NT2/D1 (cell line): ENCODE results near the gene ZNF862.

Experiments
- DNase-seq: peaks from one replicate; pipeline ENCODE4 v3.0.0-alpha.2; 2011; ENCODE audit warnings: low read depth, low spot score
- H3K27me3 ChIP-seq: 2 replicates; pipeline ENCODE4 v1.6.0; 2011; ENCODE audit warnings: mild to moderate bottlenecking; ENCODE audit not compliant: insufficient read length, insufficient read depth
- H3K36me3 ChIP-seq: 2 replicates; pipeline ENCODE4 v1.6.1; 2011; ENCODE audit warnings: mild to moderate bottlenecking, low read length, mixed read lengths; ENCODE audit not compliant: insufficient read depth, insufficient read length
- H3K4me1 ChIP-seq: 2 replicates; pipeline ENCODE4 v1.5.1; 2011; ENCODE audit not compliant: insufficient read depth, insufficient read length
- H3K4me3 ChIP-seq: 2 replicates; pipeline ENCODE4 v1.5.1; 2011; ENCODE audit warnings: low read depth; ENCODE audit not compliant: insufficient read length
- H3K9ac ChIP-seq: 2 replicates; pipeline ENCODE4 v1.6.0; 2011; ENCODE audit warnings: low read depth; ENCODE audit not compliant: insufficient read length
- H3K9me3 ChIP-seq: 2 replicates; pipeline ENCODE4 v1.5.1; 2011; ENCODE audit warnings: mild to moderate bottlenecking, low read length; ENCODE audit not compliant: insufficient read depth
- SUZ12 ChIP-seq: IDR thresholded peaks from 2 replicates; pipeline ENCODE4 v1.6.1; 2011; ENCODE audit not compliant: insufficient read length, insufficient read depth; ENCODE audit errors: extremely low read depth
- YY1 ChIP-seq: IDR thresholded peaks from 2 replicates; pipeline ENCODE4 v1.6.1; 2011; ENCODE audit not compliant: insufficient read length, insufficient read depth
- ZNF274 ChIP-seq: IDR thresholded peaks from 2 replicates; pipeline ENCODE4 v1.6.1; 2011; ENCODE audit warnings: mild to moderate bottlenecking, low read depth, low read length

Gene ZNF862

DNA sequence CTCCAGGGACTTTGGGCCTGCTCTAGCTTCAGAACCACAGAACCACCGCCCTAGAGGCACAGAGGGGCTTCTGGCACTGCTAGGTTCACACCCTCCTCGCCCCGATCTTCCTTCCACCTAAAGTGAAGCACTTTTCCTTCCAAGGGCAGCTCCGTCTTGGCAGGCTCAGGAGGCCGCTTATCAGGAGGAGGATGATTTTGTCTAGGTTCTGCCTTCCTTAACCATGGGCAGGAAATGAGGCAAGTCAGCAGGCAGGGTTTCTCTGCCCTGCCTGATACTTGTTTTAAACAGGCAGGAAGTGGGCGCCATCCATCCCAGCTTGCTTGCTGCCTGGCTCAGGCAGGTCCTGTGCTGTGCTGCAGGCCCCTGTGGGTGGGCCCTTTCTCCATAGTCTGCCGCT lies 27.3 kb downstream of the ZNF862 start:
- H3K4me1 ChIP-seq, result no peaks in the 10 kb centered on the region
- H3K27me3 ChIP-seq, result no peaks in the 10 kb centered on the region
- no peak overlapping the region for H3K9ac ChIP-seq
- no peak overlapping the region for H3K4me3 ChIP-seq
- DNase-seq, result no peak
- H3K9me3 ChIP-seq, result no peaks in the 10 kb centered on the region
- peaks cover 2% of the 10 kb centered on the region for H3K36me3 ChIP-seq
- no peak for TF ChIP-seq ZNF274
- no peak for TF ChIP-seq SUZ12
- TF ChIP-seq YY1, result no peak

DNA sequence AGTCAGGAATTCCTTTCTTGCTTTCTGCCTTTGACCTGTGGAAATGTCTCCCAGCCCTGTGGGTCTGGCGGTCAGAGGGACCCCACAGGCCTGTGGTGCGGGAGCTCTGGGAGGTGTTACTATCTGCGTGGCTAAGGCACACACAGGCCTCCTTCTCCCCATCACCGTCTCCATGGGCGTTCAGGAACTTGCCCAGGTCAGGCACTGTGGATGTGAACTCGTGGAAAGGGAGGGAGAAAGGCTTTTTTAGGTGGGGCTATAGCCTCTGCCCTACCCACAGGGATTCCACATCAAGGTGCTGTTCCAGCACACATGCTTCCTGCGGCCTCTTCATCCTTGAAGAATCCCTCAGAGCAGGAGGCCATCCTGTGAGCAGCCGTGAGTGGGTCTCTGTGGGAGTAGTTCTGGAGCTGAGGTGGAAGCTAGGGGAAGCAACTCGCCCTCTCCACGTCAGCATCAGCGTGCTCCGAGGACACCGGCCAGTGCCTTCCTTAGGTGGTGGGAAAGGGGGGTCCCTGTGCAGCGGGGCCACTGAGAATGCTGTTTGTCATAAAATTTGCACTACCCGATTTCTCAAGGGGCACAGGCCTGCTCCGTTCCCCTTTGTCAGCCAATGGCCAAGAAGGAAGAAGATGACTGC lies 28.1 kb downstream of the ZNF862 start:
- H3K9ac ChIP-seq, result no peak overlapping the region

GRCh38 chr7:149866779-149867447 lies 28.7 kb downstream of the ZNF862 start:
- Histone ChIP-seq H3K36me3 (peaks cover 2% of the 10 kb centered on the region), H3K4me3 (no peak overlapping the region), H3K9me3 (no peaks in the 10 kb centered on the region), H3K27me3 (no peaks in the 10 kb centered on the region), H3K4me1 (no peaks in the 10 kb centered on the region), H3K9ac (no peak overlapping the region)
- no peak for DNase-seq
- no peak for TF ChIP-seq ZNF274
- TF ChIP-seq SUZ12, result no peak
- TF ChIP-seq YY1, result no peak

More for the DNA sequence above, 28.1 kb downstream of the ZNF862 start:
- DNase-seq, result no peak
- Histone ChIP-seq H3K36me3 (peaks cover 2% of the 10 kb centered on the region), H3K4me1 (no peaks in the 10 kb centered on the region), H3K27me3 (no peaks in the 10 kb centered on the region), H3K4me3 (no peak overlapping the region), H3K9me3 (no peaks in the 10 kb centered on the region)
- TF ChIP-seq ZNF274, result no peak
- TF ChIP-seq YY1, result no peak
- TF ChIP-seq SUZ12, result no peak

- TF ChIP-seq YY1, result no peak
- Histone ChIP-seq H3K9me3 (no peaks in the 10 kb centered on the region), H3K36me3 (peaks cover 2% of the 10 kb centered on the region), H3K9ac (no peak overlapping the region), H3K4me3 (no peak overlapping the region), H3K27me3 (no peaks in the 10 kb centered on the region), H3K4me1 (peaks cover 3% of the 10 kb centered on the region)
- DNase-seq, result no peak
Observed at GRCh38 chr7:149867762-149868622, 29.8 kb downstream of the ZNF862 start.

GRCh38 chr7:149868623-149869290 lies 30.6 kb downstream of the ZNF862 start:
- no peaks in the 10 kb centered on the region for H3K9me3 ChIP-seq
- peaks cover 2% of the 10 kb centered on the region for H3K36me3 ChIP-seq
- H3K27me3 ChIP-seq, result no peaks in the 10 kb centered on the region
- TF ChIP-seq SUZ12, result no peak
- no peak for TF ChIP-seq YY1
- no peak for TF ChIP-seq ZNF274
- H3K4me1 ChIP-seq, result peaks cover 3% of the 10 kb centered on the region
- H3K9ac ChIP-seq, result no peak overlapping the region
- no peak overlapping the region for H3K4me3 ChIP-seq
- no peak for DNase-seq

- H3K9me3 ChIP-seq, result no peaks in the 10 kb centered on the region
- DNase-seq, result no peak
- peaks cover 2% of the 10 kb centered on the region for H3K36me3 ChIP-seq
- H3K4me1 ChIP-seq, result peaks cover 5% of the 10 kb centered on the region
- TF ChIP-seq YY1 (no peak), ZNF274 (no peak), SUZ12 (no peak)
- H3K27me3 ChIP-seq, result peaks cover 5% of the 10 kb centered on the region
- H3K4me3 ChIP-seq, result no peak overlapping the region
- H3K9ac ChIP-seq, result no peak overlapping the region
Observed at GRCh38 chr7:149869291-149869650, 31.1 kb downstream of the ZNF862 start.
